Suprapubic skin (tissue), 3 donors: ENCODE data around the gene PRSS33.

Experiments
- CTCF ChIP-seq, 2 donors: fragments of 200-600 bp in 1 of 2; fragments of 450-650 bp in 1 of 2; sonication (generic) in 1 of 2; IDR thresholded peaks; one replicate each; pipeline ENCODE4 v1.5.1; 2016 to 2019; ENCODE audit warnings: antibody characterized with exemption in 2 of 2, mild to moderate bottlenecking in 1 of 2, moderate library complexity in 1 of 2
- EP300 ChIP-seq: sonication (generic); formaldehyde crosslinking; IDR thresholded peaks from one replicate; pipeline ENCODE4 v1.6.1; 2017; ENCODE audit warnings: antibody characterized with exemption

- TF ChIP-seq EP300 (no peak), CTCF (IDR thresholded peaks at IDR 0.05) (no peak)
These were observed 38.5 kb downstream of the PRSS33 start for GRCh38 chr16:2748757-2749455.
